Natural killer cell (primary cell): ENCODE results near the gene TUBB1. TPM values are rescaled to one million over a fixed set of nuclear protein-coding genes. Genes with fewer than 3 reads are reported as not detected.

Experiments used
- ATAC-seq, 3 donors: fragments of 150-1000 bp in 2 of 3; fragments of 200-7000 bp in 1 of 3; cut with Tn5 transposase; 1 replicate in 1 of 3; 2 replicates in 2 of 3; pipeline ENCODE4 v1.10.0; 2021; ENCODE audit warnings: mild to moderate bottlenecking in 2 of 3, moderate library complexity in 2 of 3
- DNase-seq, 2 donors: peaks; one replicate each; pipeline versions ENCODE4 v3.0.0 to v3.0.0-alpha.2; 2013 to 2021; ENCODE audit warnings: mixed read lengths in 1 of 2
- H3K27ac ChIP-seq: one replicate; pipeline ENCODE4 v1.5.1; 2013; ENCODE audit warnings: mild to moderate bottlenecking, low read length
- H3K27me3 ChIP-seq: one replicate; pipeline ENCODE4 v1.6.1; 2013; ENCODE audit warnings: low read length; ENCODE audit not compliant: control insufficient read depth, insufficient read depth
- H3K36me3 ChIP-seq: one replicate; pipeline ENCODE4 v1.6.1; 2013; ENCODE audit warnings: low read length; ENCODE audit not compliant: control insufficient read depth, insufficient read depth
- H3K4me1 ChIP-seq: one replicate; pipeline ENCODE4 v1.6.1; 2013; ENCODE audit warnings: low read length; ENCODE audit not compliant: control insufficient read depth, insufficient read depth
- H3K4me3 ChIP-seq: one replicate; pipeline ENCODE4 v1.5.1; 2013; ENCODE audit warnings: low read length
- H3K9me3 ChIP-seq: one replicate; pipeline ENCODE4 v1.6.1; 2013; ENCODE audit warnings: low read length; ENCODE audit not compliant: control insufficient read depth, insufficient read depth
- H3K27ac Mint-ChIP-seq, 2 donors: one replicate each; pipeline ENCODE4 v1.8.0; 2022; ENCODE audit warnings: mild to moderate bottlenecking in 2 of 2, mixed read lengths in 2 of 2, moderate library complexity in 1 of 2
- H3K27me3 Mint-ChIP-seq, 2 donors: one replicate each; pipeline ENCODE4 v1.8.0; 2022; ENCODE audit warnings: low read depth in 2 of 2, mixed read lengths in 2 of 2
- H3K36me3 Mint-ChIP-seq: one replicate; pipeline ENCODE4 v1.8.0; 2022; ENCODE audit warnings: mixed read lengths
- H3K4me1 Mint-ChIP-seq, 2 donors: one replicate each; pipeline ENCODE4 v1.8.0; 2022; ENCODE audit warnings: mixed read lengths in 2 of 2
- H3K4me3 Mint-ChIP-seq: one replicate; pipeline ENCODE4 v1.8.0; 2022; ENCODE audit warnings: mild to moderate bottlenecking, moderate library complexity, mixed read lengths
- H3K9me3 Mint-ChIP-seq, 2 donors: one replicate each; pipeline ENCODE4 v1.8.0; 2022; ENCODE audit warnings: mixed read lengths in 2 of 2
- WGBS: methylation state at CpG from one replicate; pipeline ENCODE4 v1.1.7; 2013; ENCODE audit warnings: missing lambda C conversion rate; ENCODE audit not compliant: insufficient coverage; 5-methylcytosine and 5-hydroxymethylcytosine counted together
- intact Hi-C: fragments of 100-400 bp; cut with micrococcal nuclease; formaldehyde crosslinking; loops from one replicate; pipeline ENCODE4 v1.14.2; 2022
- total RNA-seq, 4 donors: library from RNA; stranded (reverse); fragments of 120-200 nt in 1 of 4; gene quantifications; one replicate each; pipeline versions ENCODE4 v1.2.3 to v1.2.4, GENCODE V29; 2013 to 2022
- TF ChIP-seq, protein P1 (sequence below): fragments of 200-600 bp; IDR thresholded peaks from one replicate; pipeline ENCODE4 v1.8.0; 2022; ENCODE audit warnings: antibody characterized with exemption

TUBB1 gene
- total RNA-seq, 3 donors from 2014 or later (not counting 1 experiment from before 2014, with no cell fraction given) = 4.3 to 46.9 (median 18.8) TPM

DNA sequence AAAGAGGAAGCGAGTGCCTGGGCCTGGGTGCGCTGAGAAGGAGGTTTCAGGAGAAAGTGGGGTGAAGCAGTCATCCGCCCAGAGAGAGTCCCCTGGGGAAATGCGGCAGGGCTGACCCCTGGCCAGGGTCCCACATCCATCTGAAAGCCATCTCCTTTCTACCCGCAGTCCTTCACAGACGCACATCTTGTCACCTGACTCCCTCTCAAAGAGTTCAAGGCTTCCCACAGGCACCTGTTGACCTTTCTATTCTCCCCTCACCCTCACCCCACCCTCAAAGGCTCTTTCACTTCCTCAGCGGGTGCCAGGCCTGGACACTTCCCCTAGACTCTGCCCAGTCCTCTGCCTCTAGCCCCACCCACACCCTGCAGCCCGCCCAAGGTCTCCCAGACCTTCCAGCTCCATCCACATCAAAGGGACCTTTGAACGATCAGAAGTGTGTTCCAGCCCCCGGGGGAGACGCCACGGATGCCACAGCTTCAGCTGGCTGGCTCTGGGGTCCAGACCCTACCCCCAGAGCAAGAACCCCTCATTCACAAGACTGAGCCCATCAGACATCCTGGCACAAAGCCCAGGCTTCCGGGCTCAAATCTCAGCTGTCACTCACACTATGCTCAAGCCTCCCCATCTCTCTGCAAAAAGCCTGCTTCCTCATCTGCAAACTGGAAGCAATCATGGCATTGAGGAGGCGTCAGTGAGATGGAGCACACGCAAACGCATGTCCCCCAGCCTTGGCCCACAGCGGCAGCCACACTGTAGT lies 14.3 kb upstream of the TUBB1 start:
- H3K36me3 ChIP-seq = peaks cover 6% of the 10 kb centered on the region
- H3K9me3 ChIP-seq = no peaks in the 10 kb centered on the region
- TF ChIP-seq, protein P1, sequence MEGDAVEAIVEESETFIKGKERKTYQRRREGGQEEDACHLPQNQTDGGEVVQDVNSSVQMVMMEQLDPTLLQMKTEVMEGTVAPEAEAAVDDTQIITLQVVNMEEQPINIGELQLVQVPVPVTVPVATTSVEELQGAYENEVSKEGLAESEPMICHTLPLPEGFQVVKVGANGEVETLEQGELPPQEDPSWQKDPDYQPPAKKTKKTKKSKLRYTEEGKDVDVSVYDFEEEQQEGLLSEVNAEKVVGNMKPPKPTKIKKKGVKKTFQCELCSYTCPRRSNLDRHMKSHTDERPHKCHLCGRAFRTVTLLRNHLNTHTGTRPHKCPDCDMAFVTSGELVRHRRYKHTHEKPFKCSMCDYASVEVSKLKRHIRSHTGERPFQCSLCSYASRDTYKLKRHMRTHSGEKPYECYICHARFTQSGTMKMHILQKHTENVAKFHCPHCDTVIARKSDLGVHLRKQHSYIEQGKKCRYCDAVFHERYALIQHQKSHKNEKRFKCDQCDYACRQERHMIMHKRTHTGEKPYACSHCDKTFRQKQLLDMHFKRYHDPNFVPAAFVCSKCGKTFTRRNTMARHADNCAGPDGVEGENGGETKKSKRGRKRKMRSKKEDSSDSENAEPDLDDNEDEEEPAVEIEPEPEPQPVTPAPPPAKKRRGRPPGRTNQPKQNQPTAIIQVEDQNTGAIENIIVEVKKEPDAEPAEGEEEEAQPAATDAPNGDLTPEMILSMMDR = no peak
- intact Hi-C loops = no loop called here
- ATAC-seq (peak; percentile 22 to 64 (median 33)), DNase-seq (peak in 1 of 2 donors; percentile 74)
- H3K27me3 Mint-ChIP-seq = no peaks in the 10 kb centered on the region
- H3K27ac ChIP-seq = peak overlapping the region; percentile 75
- H3K36me3 Mint-ChIP-seq = no peaks in the 10 kb centered on the region
- H3K9me3 Mint-ChIP-seq = no peaks in the 10 kb centered on the region
- peak overlapping the region; percentile 81 for H3K4me3 Mint-ChIP-seq
- H3K4me1 ChIP-seq = peaks cover 60% of the 10 kb centered on the region
- peak overlapping the region; percentile 47 for H3K4me3 ChIP-seq
- WGBS = 20% methylated on average over 17 of the region's 17 CpGs
- peak overlapping the region; percentile 67 to 82 for H3K27ac Mint-ChIP-seq
- no peaks in the 10 kb centered on the region for H3K27me3 ChIP-seq
- peaks cover 22 to 51% of the 10 kb centered on the region in 2 donors for H3K4me1 Mint-ChIP-seq

DNA sequence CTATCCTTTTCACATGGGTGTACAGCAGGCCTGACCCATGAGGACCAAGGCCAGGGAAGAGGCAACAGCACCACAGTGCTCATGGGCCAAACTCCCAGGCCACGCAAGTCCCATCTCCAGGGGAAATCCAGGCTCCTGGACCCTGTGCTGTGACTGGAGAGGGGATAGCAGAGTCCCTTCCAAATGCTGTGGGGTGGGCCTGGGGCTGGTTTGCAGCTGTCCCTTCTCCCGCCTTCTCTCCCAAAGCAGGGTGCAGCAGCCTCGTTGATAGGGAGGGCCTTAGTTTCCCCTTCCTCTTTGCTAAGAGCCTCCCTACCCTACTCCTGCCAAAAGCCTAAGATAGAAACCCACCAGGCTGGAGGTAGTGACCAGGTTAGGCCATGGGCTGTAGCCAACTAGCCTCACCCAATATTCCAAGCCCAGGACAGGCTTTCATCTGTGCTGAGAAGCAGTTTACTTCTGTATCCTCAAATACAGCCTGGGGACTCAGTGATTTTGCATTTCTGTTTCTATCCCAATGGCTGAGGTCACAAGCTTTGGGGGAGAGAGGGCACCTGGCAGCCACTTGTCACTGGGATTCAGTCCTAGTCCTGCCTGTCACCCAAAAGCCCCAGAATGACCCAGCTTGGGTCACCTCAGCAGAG lies 13.6 kb upstream of the TUBB1 start:
- Mint-ChIP-seq H3K27me3 (no peaks in the 10 kb centered on the region), H3K36me3 (no peaks in the 10 kb centered on the region), H3K27ac (peak overlapping the region; percentile 67 to 82), H3K9me3 (no peaks in the 10 kb centered on the region), H3K4me1 (peaks cover 22 to 51% of the 10 kb centered on the region in 2 donors), H3K4me3 (peak overlapping the region; percentile 83)
- WGBS = 86% methylated on average over 3 of the region's 3 CpGs
- H3K4me3 ChIP-seq = peak overlapping the region; percentile 47
- peak overlapping the region; percentile 75 for H3K27ac ChIP-seq
- intact Hi-C loops = no loop called here
- no peak for ATAC-seq
- H3K27me3 ChIP-seq = no peaks in the 10 kb centered on the region
- H3K4me1 ChIP-seq = peaks cover 60% of the 10 kb centered on the region
- H3K9me3 ChIP-seq = no peaks in the 10 kb centered on the region
- TF ChIP-seq, protein P1 = no peak
- peaks cover 6% of the 10 kb centered on the region for H3K36me3 ChIP-seq
- no peak for DNase-seq

DNA sequence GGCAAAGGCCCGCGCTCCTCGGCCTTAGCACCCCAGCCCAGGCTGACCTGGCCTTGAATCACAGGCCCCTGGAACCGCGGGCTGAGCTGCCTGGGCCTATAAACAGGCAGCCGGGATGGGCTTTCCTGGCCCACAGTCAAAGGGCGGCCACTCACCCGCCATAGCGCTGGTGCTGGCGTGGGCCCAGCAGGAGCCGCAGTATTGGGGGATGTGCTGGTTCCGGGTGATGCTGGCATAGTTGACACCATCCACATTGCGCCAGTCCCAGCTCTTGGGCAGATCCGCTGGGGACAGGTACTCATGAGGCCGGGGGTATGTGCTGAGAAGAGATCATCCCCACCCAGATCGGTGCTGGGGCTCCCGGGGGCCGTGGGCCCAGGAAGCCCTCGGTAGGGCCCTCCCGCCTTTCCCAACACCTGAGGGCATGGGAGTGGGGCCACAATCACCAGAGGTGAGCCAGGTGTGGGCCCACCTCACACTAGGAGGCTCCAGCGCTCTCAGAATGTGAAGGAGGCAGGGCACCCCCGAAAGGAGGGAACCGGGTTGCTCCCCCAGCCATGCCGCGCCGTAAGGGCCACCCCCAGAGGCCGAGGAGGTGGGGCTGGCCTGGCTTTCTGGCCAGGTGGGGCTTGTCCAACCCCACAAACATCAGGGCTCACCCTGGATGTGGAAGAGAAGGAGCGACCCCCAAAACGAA lies 12.9 kb upstream of the TUBB1 start:
- peak in 2 of 3 donors; percentile 4 to 8 for ATAC-seq
- H3K27ac ChIP-seq = peak overlapping the region; percentile 75
- TF ChIP-seq, protein P1 = no peak
- DNase-seq = peak in 1 of 2 donors; percentile 18
- intact Hi-C loops = no loop called here
- Mint-ChIP-seq H3K36me3 (no peaks in the 10 kb centered on the region), H3K27ac (peak overlapping the region; percentile 43 to 82), H3K27me3 (no peaks in the 10 kb centered on the region), H3K4me1 (peaks cover 24 to 51% of the 10 kb centered on the region in 2 donors), H3K9me3 (no peaks in the 10 kb centered on the region), H3K4me3 (peak overlapping the region; percentile 83)
- H3K9me3 ChIP-seq = no peaks in the 10 kb centered on the region
- peak overlapping the region; percentile 47 for H3K4me3 ChIP-seq
- peaks cover 60% of the 10 kb centered on the region for H3K4me1 ChIP-seq
- WGBS = 55% methylated on average over 29 of the region's 29 CpGs
- no peaks in the 10 kb centered on the region for H3K27me3 ChIP-seq
- H3K36me3 ChIP-seq = peaks cover 6% of the 10 kb centered on the region
